Activated CD4-positive, alpha-beta memory T cell treated with anti-CD3 and anti-CD28 coated beads, Interleukin-2, amount 10 ng/mL, durations not matched to agents 7 days and 5 days (primary cell): ENCODE measurements around the gene AHNAK2. TPM values are rescaled to one million over a fixed set of nuclear protein-coding genes. Genes with fewer than 3 reads are reported as not detected.

Experiments used
- CTCF ChIA-PET: fragments of 350-600 bp; sonication (Branson Sonifier 250); formaldehyde crosslinking; loops from one replicate; lab custom pipeline; 2021; ENCODE audit warnings: antibody characterized with exemption, inconsistent platforms; lab: Charles Lee
- POLR2A ChIA-PET: fragments of 350-600 bp; sonication (Branson Sonifier 250); formaldehyde crosslinking; loops from one replicate; lab custom pipeline; 2021; ENCODE audit warnings: antibody characterized with exemption; lab: Charles Lee
- DNase-seq: peaks from one replicate; pipeline ENCODE4 v3.0.0-alpha.2; 2020
- H3K27ac Mint-ChIP-seq: one replicate; pipeline ENCODE4 v1.8.0; 2021; ENCODE audit warnings: mild to moderate bottlenecking, mixed read lengths
- H3K27me3 Mint-ChIP-seq: one replicate; pipeline ENCODE4 v1.8.0; 2021; ENCODE audit warnings: mixed read lengths
- H3K36me3 Mint-ChIP-seq: one replicate; pipeline ENCODE4 v1.8.0; 2021; ENCODE audit warnings: low read depth, mixed read lengths
- H3K4me1 Mint-ChIP-seq: one replicate; pipeline ENCODE4 v1.8.0; 2021; ENCODE audit warnings: mixed read lengths
- H3K4me3 Mint-ChIP-seq: one replicate; pipeline ENCODE4 v1.8.0; 2021; ENCODE audit warnings: mild to moderate bottlenecking, mixed read lengths
- H3K9me3 Mint-ChIP-seq: one replicate; pipeline ENCODE4 v1.8.0; 2021; ENCODE audit warnings: mixed read lengths
- total RNA-seq, 2 experiments: library from RNA; stranded (reverse); gene quantifications; one replicate each; pipeline ENCODE4 v1.2.3, GENCODE V29; 2021

Gene AHNAK2
- total RNA-seq, 2 experiments from 2014 or later, result not detected

DNA sequence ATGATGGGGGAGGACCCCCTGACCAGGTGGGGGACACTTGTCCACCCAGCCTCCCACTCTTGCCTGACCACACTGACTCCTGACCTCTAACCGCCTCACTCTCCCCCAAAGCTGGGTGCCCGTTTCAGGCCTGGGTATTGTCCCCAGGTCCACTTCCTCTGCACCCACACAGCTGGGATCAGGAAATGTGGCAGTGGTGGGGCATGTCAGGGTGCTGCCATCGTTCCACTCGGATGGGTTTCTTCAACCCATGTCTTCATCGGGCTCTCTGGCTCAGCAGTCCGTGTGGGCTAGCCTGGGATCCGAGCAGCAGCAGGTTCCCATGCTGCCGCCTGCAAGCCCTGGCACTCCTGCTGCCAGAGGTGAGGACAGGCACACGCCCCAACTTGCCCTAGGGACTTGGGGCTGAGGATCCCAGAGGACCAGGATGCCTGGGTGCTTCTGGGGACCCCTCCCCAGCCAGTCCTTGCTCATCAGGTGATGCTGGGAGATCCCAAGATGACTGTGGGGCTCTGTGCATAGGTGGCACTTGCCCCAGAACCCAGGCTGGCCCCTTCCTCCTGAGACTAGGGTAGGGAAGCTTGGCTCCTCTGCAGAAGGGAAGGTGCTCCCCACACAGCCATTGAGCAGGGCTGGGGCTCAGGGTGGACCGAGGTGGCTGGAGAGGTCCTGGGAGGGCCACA is 4.5 kb upstream of the AHNAK2 start:
- Mint-ChIP-seq H3K9me3 (no peaks in the 10 kb centered on the region), H3K4me1 (peaks cover 16% of the 10 kb centered on the region), H3K27ac (no peak overlapping the region), H3K4me3 (no peak overlapping the region), H3K27me3 (peaks cover 21% of the 10 kb centered on the region), H3K36me3 (no peaks in the 10 kb centered on the region)
- ChIA-PET POLR2A (interaction anchor here (6.0 kb wide), 1 partner anchor 37 kb away, joined by 44 read pairs; the partner anchor contains the start of gene CDCA4), CTCF (no interaction called here)
- DNase-seq, result no peak

DNA sequence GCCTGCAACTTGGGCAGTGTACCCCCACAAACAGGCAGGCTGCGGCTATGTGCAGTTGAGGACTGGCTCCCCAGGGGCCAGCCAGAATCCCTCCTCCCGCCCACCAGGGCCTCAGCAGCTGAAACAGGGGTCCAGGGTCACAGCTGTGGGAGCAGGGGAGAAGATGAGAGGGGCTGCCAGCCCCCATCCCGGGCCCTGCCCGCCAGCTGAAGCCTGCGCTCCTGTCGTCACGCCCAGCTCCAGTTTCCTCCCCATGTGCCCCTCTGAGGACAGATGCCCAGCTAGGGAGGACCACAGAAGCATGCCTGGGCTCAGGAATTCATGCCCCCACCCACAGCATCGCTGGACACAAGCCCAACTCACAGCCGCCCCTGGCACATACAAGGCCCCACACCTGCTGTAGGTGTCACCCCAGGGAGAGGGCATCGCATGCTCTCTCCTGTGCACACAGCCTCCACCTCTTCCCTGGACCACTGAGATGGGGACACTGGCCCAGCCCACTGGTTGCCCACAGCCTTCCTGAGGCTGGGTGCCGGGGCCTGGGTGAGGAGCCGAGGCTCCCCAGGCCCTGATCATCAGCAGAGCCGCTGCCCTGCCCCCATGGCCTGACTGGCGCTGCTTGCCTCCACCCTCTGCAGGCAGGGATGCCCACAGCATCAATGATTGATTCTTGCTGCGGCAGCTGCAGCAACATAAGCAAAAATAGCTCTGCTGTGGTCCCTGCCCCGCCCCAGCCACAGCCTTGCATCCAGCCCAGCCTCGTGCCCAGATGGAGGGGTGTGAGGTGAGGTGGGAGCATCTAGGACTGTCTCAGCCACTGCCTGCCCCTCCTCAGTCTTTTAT is 3.7 kb upstream of the AHNAK2 start:
- DNase-seq, result no peak
- H3K4me3 Mint-ChIP-seq, result no peak overlapping the region
- CTCF ChIA-PET, result interaction anchor here (0.5 to 0.9 kb wide), 2 partner anchors 31 to 65 kb away, joined by 3 to 5 read pairs; no protein-coding TSS in a partner anchor
- POLR2A ChIA-PET, result interaction anchor here (6.0 kb wide), 1 partner anchor 38 kb away, joined by 44 read pairs; the partner anchor contains the start of gene CDCA4
- H3K4me1 Mint-ChIP-seq, result peaks cover 14% of the 10 kb centered on the region
- H3K36me3 Mint-ChIP-seq, result no peaks in the 10 kb centered on the region
- H3K27ac Mint-ChIP-seq, result no peak overlapping the region
- no peaks in the 10 kb centered on the region for H3K9me3 Mint-ChIP-seq
- peaks cover 25% of the 10 kb centered on the region for H3K27me3 Mint-ChIP-seq

DNA sequence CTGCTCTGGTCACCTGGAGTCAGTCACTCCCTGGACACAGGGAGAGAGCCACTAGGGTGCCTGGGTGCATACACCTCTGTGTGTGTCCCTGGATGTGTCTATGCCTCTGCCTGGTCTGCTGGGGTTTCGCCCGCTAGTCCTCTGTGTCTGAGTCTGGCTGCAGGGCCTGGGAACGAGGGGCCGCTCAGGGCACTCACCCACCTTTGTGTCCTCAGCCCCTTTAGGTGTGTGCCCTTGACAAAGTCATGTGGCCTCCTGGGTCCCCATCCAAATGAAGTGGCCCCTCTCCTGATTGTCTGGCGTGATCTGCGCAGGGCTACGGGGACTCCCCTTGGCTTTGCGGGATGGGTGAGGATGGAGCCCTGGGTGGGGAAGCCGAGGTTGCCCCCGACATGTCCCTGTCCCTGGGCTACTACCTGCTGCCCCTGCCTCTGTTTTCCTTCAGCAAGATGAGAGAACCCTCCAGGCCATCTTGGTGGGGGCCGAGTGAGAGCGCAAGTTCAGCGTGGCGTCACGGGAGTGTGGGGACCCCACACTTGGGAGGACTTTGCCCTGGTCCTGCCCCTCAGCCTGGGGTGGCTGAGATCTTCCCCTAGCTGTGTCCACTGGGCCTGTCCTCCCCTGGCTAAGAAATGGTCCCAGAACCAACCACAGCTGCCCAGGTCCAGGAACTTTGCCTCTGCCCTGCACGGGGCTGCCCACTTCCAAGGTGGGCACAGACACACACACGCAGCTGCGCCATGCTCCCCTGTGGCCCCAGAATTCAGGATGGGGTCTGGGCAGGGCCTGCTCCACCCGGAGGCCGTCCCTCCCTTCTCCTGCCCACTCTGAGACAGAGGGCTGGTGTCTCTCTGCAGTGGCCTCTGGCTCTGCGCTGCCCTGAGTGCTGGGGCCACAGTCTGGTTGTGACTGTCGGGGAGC is 2.7 kb upstream of the AHNAK2 start:
- Mint-ChIP-seq H3K27me3 (peaks cover 30% of the 10 kb centered on the region), H3K4me1 (peaks cover 17% of the 10 kb centered on the region), H3K4me3 (no peak overlapping the region), H3K27ac (no peak overlapping the region), H3K36me3 (no peaks in the 10 kb centered on the region), H3K9me3 (no peaks in the 10 kb centered on the region)
- DNase-seq, result no peak
- CTCF ChIA-PET, result interaction anchor here (0.5 to 0.9 kb wide), 2 partner anchors 32 to 66 kb away, joined by 3 to 5 read pairs; no protein-coding TSS in a partner anchor
- POLR2A ChIA-PET, result interaction anchor here (6.0 kb wide), 1 partner anchor 39 kb away, joined by 44 read pairs; the partner anchor contains the start of gene CDCA4

DNA sequence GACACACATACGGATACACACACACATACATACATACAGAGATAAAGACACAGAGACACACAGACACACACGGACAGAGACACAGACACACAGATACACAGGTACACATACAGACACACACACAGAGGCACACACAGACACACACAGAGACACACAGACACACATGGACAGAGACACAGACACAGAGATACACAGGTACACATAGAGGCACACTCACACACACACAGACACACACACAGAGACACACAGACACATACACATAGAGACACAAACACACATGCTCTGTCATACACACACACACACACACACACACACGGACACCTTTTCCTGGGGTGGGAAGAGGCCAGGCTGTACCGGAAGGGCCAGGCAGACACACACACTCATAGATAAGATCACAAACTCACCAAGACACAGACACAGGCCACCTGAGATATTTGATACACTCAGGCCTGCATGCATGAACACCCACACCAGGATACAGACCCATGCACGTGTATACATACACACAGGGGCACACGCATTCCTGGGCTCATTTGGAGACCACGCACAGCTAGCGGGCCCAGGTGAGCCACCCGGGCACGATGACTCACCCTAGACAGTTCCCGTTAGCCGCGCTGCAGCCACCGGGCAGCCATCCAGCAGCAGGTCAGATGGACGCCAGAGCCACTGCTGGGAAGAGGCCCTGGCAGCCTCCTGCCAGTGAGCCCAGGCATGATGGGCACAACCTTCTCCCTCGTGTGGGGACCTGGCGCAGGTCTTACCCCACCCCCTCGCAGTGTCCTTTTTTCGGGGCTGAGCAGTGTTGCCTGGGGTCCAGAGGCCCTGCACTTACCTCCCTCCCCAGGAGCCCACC is 1.8 kb upstream of the AHNAK2 start:
- ChIA-PET POLR2A (interaction anchor here (6.0 kb wide), 1 partner anchor 40 kb away, joined by 44 read pairs; the partner anchor contains the start of gene CDCA4), CTCF (interaction anchor here (0.9 kb wide), 1 partner anchor 85 kb away, joined by 3 read pairs; the partner anchor contains the start of gene GPR132)
- H3K27ac Mint-ChIP-seq, result no peak overlapping the region
- peaks cover 19% of the 10 kb centered on the region for H3K4me1 Mint-ChIP-seq
- no peaks in the 10 kb centered on the region for H3K36me3 Mint-ChIP-seq
- DNase-seq, result no peak
- H3K4me3 Mint-ChIP-seq, result no peak overlapping the region
- H3K27me3 Mint-ChIP-seq, result peaks cover 30% of the 10 kb centered on the region
- no peaks in the 10 kb centered on the region for H3K9me3 Mint-ChIP-seq

DNA sequence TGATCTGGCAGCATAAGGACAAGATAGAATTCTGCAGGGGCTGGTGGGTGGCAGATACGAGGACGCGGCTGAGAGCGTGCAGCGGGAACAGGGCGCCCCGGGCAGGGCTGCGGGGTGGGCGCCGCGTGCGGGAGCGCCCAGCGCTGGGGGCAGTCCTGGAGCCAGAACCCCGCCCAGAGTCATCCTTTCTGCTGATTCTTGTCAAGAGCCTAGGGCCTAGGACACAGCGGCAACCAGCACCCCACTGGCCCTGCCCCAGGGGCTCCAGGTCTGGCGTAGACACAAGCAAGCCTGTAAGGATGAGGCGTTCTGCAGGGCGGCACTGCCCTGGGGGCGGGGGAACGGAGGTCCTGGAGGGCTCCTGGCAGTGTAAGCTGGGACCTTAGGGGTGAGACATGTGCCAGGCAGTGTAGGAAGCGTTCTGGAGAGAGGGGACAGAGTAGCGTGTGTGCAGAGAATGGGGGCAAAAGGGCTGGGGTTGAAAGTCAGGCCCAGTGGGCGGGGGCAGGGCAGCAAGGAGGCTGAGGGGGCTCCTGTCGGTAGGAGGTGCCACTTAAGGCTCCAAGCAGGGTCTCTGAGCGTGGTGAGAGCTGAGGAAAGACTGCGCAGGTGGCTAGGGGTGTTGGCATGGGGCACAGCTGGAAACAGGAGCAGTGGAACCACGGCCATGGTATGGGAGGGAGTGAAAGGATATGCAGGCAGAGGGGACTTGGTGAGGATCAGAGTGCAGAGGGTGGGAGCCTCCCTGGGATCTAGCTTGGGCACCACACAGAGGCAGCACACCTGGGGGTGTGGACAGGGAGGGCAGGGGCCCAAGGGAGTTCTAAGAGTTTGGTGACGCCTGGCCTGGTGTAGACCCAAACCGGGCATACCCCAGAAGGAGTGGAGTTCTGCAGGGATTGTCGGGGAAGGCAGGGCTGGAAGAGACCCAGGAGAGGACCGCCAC is 845 bp upstream of the AHNAK2 start:
- Mint-ChIP-seq H3K27ac (no peak overlapping the region), H3K36me3 (no peaks in the 10 kb centered on the region), H3K4me3 (no peak overlapping the region), H3K27me3 (peaks cover 30% of the 10 kb centered on the region), H3K4me1 (peaks cover 14% of the 10 kb centered on the region), H3K9me3 (no peaks in the 10 kb centered on the region)
- ChIA-PET CTCF (interaction anchor here (0.9 kb wide), 1 partner anchor 86 kb away, joined by 3 read pairs; the partner anchor contains the start of gene GPR132), POLR2A (no interaction called here)
- no peak for DNase-seq

DNA sequence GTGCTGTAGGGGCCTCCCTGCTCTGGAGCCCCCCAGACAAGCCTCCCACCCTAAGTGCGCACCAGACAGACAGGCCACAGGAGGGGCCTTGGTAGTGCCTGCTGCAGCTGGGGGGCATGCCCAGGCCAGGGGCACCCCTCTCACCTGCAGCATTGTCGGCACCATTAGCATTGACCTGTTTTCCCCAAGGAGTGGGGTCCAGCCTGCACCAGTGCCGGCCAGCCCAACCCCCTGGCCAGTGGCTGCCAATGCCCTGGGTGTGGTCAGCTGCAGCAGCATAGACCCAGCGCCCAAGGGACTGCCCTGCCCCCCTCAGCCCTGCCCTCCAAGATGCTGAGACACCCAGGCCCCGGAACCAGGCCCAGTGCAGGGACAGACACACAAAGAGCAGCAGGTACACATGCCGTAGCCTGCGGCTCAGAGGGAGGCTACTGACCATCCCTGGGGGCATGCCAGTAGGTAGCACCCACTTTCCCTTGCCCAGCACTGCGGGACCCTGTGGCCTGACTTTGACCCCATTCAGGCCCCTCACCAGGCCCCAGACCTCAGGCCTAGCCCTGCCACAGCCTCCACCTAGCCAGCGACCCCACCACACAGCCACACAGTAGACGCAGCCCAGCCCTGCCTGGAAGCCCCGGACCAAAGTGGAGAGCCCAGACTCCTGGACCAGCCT is 1.0 kb downstream of the AHNAK2 start:
- H3K9me3 Mint-ChIP-seq, result no peaks in the 10 kb centered on the region
- peak overlapping the region; percentile 39 for H3K4me3 Mint-ChIP-seq
- no peak overlapping the region for H3K27ac Mint-ChIP-seq
- ChIA-PET POLR2A (no interaction called here), CTCF (interaction anchor here (1.6 to 5.0 kb wide), 4 partner anchors 22 to 82 kb away, joined by 3 to 73 read pairs (median 7); no protein-coding TSS in a partner anchor)
- peaks cover 30% of the 10 kb centered on the region for H3K27me3 Mint-ChIP-seq
- no peak for DNase-seq
- peaks cover 14% of the 10 kb centered on the region for H3K4me1 Mint-ChIP-seq
- H3K36me3 Mint-ChIP-seq, result no peaks in the 10 kb centered on the region

DNA sequence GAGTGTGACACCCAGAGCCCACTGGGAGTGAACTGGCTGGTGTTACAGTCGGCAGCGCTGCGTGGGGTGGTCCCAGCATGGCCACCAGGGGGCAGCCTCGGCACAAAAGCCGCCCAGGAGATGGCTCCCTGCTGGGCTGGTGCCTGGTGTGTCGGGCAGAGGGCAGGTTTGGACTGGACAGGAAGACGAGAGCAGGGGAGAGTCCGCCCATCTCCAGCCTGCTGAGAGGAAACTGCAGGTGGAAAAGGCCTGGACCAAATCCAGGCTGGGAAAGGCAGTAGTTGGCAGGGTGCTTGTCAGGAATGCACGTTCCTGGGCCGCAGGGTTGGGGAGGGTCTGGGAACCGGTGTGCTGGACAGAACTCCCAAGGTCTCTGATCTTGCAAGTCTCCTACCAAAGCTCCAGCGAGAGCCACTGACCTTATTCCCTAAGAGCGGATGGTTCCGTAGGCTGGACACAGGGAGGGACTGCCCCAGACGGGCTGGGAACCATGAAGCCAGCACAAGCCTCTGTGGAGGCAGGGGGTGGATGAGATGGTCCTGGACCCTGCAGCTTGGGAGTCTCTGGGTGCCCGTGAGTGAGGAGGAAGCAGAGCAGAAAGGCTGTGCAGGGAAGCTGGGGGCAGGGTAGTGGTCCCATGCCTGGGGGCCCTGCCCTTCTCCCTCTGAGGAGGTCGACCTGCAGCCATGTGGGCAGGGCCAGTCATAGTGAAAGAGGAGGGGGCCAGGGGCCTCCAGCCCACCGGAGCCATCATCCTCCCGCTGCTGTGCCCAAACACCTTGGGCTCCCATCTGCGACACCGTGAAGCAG is 1.8 kb downstream of the AHNAK2 start:
- Mint-ChIP-seq H3K9me3 (no peaks in the 10 kb centered on the region), H3K4me3 (no peak overlapping the region), H3K27ac (no peak overlapping the region), H3K36me3 (no peaks in the 10 kb centered on the region), H3K27me3 (peaks cover 30% of the 10 kb centered on the region), H3K4me1 (peaks cover 14% of the 10 kb centered on the region)
- DNase-seq, result peak; percentile 87
- ChIA-PET POLR2A (interaction anchor here (0.6 to 2.5 kb wide), 3 partner anchors 70 to 111 kb away, joined by 3 to 8 read pairs (median 4); partner anchors contain the start of gene GPR132), CTCF (interaction anchor here (1.0 to 5.0 kb wide), 8 partner anchors 9 to 111 kb away, joined by 3 to 73 read pairs (median 6); partner anchors contain the start of gene CLBA1)

DNA sequence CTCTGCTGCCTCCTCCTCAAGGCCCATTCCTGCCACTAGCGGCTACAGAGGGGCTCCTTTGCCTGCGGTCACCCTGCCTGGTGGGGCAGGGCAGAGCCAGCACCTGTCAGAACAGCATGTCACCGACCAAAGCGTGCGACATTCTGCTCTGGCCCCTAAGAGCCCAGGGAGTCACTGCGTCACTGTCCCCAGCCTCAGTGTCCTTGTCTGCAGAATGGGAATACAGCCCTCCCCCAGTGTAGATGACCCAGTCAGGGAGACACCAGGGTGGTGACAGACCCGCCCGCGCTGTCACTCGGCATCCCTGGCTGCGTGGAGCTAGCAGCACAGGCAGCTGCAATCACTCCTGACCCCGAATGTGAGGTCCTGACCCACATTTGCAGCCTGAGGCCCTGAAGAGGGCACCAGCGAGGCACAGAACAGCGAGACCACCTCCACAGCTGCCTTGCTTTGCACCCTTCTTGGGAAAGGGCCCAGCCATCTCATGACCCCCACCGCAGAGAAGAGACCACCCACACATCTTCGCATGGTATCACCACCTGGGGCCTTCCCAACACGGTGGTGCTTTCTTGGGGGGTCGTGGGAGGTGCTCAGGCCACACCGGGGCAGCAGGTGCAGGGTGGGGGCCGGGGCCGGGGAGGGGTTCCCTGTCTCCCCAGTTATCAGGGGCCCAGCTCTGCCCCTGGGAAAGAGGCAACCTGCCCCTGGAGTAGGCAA is 2.5 kb downstream of the AHNAK2 start:
- Mint-ChIP-seq H3K36me3 (no peaks in the 10 kb centered on the region), H3K27me3 (peaks cover 30% of the 10 kb centered on the region), H3K4me3 (no peak overlapping the region), H3K9me3 (no peaks in the 10 kb centered on the region), H3K27ac (no peak overlapping the region), H3K4me1 (peaks cover 14% of the 10 kb centered on the region)
- no peak for DNase-seq
- ChIA-PET POLR2A (interaction anchor here (0.6 to 2.5 kb wide), 4 partner anchors 70 to 112 kb away, joined by 3 to 8 read pairs (median 4); partner anchors contain the start of gene GPR132), CTCF (interaction anchor here (0.7 to 5.0 kb wide), 12 partner anchors 10 to 376 kb away, joined by 3 to 73 read pairs (median 4); partner anchors contain the start of gene CLBA1)
